Stimulated activated CD4-positive, alpha-beta T cell treated with anti-CD3 and anti-CD28 coated beads, Interleukin-15, amount 100 ng/mL, for 1 hour (primary cell): ENCODE measurements around the gene DEPDC7.
"Not testable (repeated sequence)": the region's sequence is repeated elsewhere in the genome, so short reads cannot be mapped to it uniquely, and the experiment has no call there.

ENCODE experiments used
- DNase-seq, 2 donors: peaks; one replicate each; pipeline ENCODE4 v3.0.0-alpha.2; 2020; ENCODE audit warnings: low read depth in 1 of 2, low spot score in 1 of 2

The DEPDC7 gene

GRCh38 chr11:33021937-33022336 lies 6.3 kb downstream of the DEPDC7 start:
- DNase-seq, result no peak

GRCh38 chr11:33025339-33025722 lies 9.7 kb downstream of the DEPDC7 start:
- DNase-seq, result no peak

- DNase-seq, result no peak
Observed at GRCh38 chr11:33027233-33027632, 11.6 kb downstream of the DEPDC7 start.

- DNase-seq, result no peak
Observed at GRCh38 chr11:33027846-33028536, 12.3 kb downstream of the DEPDC7 start.

GRCh38 chr11:33028537-33028914 lies 12.8 kb downstream of the DEPDC7 start:
- no peak for DNase-seq

GRCh38 chr11:33029218-33029617 lies 13.5 kb downstream of the DEPDC7 start:
- not testable (repeated sequence) for DNase-seq

- no peak for DNase-seq
Observed at GRCh38 chr11:33033493-33033892, 17.8 kb downstream of the DEPDC7 start.

GRCh38 chr11:33035011-33035410 lies 19.3 kb downstream of the DEPDC7 start:
- DNase-seq, result no peak

GRCh38 chr11:33039274-33040032 lies 23.8 kb downstream of the DEPDC7 start, which contains the start of gene TCP11L1:
Gene TCP11L1, plus strand, starts transcription at chr11:33039572. Its CDS starts 4,202 bp downstream, at chr11:33043774.
- peak; percentile 63 to 64 for DNase-seq

- no peak for DNase-seq
Observed at GRCh38 chr11:33040033-33040861, 24.6 kb downstream of the DEPDC7 start.

- DNase-seq, result no peak
Observed at GRCh38 chr11:33040862-33041453, 25.3 kb downstream of the DEPDC7 start.

- DNase-seq, result no peak
Observed at GRCh38 chr11:33043221-33043830, 27.6 kb downstream of the DEPDC7 start.

- no peak for DNase-seq
Observed at GRCh38 chr11:33044285-33044756, 28.6 kb downstream of the DEPDC7 start.

- DNase-seq, result no peak
Observed at GRCh38 chr11:33045551-33046255, 30.0 kb downstream of the DEPDC7 start.

GRCh38 chr11:33048701-33049100 lies 33.0 kb downstream of the DEPDC7 start:
- not testable (repeated sequence) for DNase-seq

GRCh38 chr11:33049565-33050408 lies 34.1 kb downstream of the DEPDC7 start:
- DNase-seq, result not testable (repeated sequence)

- no peak for DNase-seq
Observed at GRCh38 chr11:33052231-33052630, 36.6 kb downstream of the DEPDC7 start.

- DNase-seq, result no peak
Observed at GRCh38 chr11:33055375-33055774, 39.7 kb downstream of the DEPDC7 start.

GRCh38 chr11:33057284-33057683 lies 41.6 kb downstream of the DEPDC7 start:
- no peak for DNase-seq
